GM19239 (cell line): ENCODE data around the gene AP4M1.

Source experiments
- DNase-seq: peaks from one replicate; pipeline ENCODE4 v3.0.0; 2011; ENCODE audit warnings: low spot score; ENCODE audit not compliant: insufficient read length
- FAIRE-seq: peaks from 2 replicates; lab custom pipeline; 2011; peaks lifted over from hg19 to GRCh38; lab: Jason Lieb, UNC

The AP4M1 gene, protein sequence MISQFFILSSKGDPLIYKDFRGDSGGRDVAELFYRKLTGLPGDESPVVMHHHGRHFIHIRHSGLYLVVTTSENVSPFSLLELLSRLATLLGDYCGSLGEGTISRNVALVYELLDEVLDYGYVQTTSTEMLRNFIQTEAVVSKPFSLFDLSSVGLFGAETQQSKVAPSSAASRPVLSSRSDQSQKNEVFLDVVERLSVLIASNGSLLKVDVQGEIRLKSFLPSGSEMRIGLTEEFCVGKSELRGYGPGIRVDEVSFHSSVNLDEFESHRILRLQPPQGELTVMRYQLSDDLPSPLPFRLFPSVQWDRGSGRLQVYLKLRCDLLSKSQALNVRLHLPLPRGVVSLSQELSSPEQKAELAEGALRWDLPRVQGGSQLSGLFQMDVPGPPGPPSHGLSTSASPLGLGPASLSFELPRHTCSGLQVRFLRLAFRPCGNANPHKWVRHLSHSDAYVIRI

DNA sequence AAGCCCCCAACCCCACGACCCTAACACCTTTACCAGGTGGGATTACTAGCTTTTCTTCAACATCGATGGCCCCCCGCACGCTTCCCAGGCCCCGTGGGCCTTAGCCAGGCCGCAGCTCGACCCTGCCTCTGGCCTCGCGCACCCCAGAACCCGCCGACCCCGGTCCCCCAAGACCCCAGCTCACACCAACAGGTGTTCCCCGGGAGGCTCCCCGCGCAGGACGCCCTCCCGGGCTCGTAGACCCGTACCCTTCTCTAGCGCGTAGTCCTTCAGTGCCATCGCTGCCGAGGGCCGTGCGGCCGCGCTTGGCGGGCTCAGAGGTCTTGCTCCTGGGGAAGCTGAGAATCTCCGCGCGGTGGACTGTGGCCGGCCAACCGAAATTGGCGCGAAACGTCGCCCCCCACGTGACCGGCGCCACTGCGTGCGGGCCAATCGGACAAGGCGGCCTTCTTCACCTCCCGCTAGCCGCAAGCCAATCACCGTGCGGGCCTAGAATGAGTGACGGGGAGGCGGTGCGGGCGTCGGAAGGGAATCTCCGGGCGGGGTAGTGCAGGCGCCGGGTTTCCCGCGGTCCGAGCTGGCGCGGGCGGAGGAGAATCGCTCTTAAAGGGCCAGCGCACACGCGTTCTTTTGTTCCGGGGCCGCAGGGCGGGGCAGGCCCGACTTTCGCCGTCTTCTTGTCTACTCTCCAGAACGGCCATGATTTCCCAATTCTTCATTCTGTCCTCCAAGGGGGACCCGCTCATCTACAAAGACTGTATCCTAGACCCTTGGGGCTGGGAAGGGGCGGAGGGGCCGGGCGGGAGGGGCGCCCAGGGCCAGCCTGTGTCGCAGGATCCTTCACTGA is at the start of gene AP4M1, which contains the start of gene MCM7:
Gene AP4M1, plus strand, starts transcription at position 628 of the 847 bp plus-strand sequence. Its CDS starts 72 bp downstream, at position 700.
Gene MCM7, minus strand, starts transcription at position 382 of the 847 bp plus-strand sequence. Its CDS starts 103 bp downstream, at position 279.
- DNase-seq = peak; percentile 94
- FAIRE-seq = peak; percentile 96

DNA sequence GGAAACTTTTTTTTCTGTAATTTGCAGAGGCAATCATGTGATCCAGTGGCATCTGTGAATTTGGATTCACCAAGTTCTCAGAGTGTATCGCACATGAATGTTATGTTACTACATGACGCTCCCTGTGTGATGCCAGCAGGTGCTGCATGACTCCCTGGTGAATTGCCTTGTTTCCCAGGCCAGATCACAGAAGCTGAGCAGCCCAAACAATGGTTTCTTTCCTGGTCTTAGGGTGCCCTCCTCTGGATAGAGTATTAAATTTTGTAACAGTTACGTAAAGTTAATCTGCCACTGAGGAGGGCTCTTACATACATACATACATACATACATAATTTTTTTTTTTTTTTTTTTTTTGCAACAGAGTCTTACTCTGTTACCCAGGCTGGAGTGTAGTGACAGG is 48.2 kb upstream of the AP4M1 start:
- no peak for FAIRE-seq
- DNase-seq = no peak

DNA sequence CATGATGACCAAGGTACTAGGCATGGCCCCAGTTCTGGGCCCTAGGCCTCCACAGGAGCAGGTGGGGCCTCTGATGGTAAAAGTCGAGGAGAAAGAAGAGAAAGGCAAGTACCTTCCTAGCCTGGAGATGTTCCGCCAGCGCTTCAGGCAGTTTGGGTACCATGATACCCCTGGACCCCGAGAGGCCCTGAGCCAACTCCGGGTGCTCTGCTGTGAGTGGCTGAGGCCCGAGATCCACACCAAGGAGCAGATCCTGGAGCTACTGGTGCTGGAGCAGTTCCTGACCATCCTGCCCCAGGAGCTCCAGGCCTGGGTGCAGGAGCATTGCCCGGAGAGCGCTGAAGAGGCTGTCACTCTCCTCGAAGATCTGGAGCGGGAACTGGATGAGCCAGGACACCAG is 44.4 kb upstream of the AP4M1 start:
- FAIRE-seq (no peak), DNase-seq (no peak)

DNA sequence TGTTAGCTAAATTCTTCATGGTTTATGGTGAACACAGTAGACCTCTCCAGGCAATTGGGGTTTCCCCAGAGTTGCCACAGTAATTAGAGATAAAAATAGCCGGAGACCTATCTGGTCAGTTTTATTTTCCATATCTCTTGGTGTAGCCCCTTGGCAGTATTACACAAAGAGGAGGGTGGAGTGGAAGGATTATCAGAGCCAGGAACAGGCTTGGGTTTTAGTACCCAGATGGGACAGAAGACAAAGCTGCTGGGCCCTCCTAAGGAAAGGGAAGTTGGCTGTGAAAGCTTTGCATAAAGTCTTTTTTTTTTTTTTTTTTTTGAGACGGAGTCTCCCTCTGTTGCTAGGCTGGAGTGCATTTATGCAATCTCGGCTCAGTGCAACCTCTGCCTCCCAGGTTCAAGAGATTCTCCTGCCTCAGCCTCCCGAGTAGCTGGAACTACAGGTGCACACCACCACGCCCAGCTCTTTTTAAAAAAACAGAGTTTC is 42.1 kb upstream of the AP4M1 start:
- DNase-seq = no peak
- no peak for FAIRE-seq

DNA sequence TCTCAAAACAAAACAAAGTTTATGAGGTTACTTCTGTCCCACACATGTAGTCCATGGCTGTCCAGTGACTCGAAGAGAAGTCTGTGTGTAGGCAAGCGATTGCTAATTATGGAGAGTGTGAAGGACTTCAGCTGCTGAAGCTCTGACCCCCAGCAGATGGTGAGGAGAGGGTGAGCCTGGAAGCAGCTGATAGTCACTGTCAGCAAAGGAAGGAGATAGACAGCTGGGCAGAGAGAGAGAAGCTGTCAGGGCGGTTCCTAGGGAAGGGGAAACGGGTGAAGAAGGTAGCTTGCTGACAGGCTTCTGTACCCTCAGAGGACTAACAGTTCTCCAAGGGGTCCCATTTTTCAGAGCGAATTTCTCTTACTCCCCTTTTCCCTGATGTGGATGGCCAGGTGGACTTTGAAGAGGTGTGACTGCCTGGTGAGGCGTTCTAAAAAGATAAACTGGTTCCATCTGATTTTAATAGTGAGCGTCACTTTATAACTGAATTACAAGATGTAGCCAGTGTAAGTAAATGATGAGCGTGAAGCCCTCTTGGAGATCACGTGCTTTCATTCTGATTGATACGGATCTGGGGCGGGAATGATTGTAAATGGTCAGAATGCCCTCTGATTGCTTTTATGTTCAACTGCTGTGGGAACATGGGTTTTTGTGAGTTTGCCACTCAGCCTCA is 39.8 kb upstream of the AP4M1 start:
- no peak for DNase-seq
- no peak for FAIRE-seq

DNA sequence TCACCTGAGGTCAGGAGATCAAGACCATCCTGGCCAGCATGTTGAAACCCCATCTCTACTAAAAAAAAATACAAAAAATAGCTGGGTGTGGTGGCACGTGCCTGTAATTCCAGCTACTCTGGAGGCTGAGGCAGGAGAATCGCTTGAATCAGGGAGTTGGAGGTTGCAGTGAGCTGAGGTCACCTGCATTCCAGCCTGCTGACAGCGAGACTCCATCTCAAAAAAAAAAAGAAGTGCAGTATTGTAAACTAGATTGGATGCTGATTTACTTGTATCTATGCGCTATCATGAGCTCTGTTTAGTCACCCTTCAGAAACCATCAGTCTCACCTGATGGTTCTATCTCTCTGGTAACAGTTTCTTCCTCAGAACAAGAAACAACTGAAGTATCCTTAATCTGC is 38.1 kb upstream of the AP4M1 start:
- FAIRE-seq = no peak

DNA sequence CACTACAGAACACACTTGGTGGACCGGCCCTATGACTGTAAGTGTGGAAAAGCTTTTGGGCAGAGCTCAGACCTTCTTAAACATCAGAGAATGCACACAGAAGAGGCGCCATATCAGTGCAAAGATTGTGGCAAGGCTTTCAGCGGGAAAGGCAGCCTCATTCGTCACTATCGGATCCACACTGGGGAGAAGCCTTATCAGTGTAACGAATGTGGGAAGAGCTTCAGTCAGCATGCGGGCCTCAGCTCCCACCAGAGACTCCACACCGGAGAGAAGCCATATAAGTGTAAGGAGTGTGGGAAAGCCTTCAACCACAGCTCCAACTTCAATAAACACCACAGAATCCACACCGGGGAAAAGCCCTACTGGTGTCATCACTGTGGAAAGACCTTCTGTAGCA is 37.3 kb upstream of the AP4M1 start:
- no peak for DNase-seq
- no peak for FAIRE-seq

More for the DNA sequence above, 38.1 kb upstream of the AP4M1 start:
- no peak for DNase-seq

DNA sequence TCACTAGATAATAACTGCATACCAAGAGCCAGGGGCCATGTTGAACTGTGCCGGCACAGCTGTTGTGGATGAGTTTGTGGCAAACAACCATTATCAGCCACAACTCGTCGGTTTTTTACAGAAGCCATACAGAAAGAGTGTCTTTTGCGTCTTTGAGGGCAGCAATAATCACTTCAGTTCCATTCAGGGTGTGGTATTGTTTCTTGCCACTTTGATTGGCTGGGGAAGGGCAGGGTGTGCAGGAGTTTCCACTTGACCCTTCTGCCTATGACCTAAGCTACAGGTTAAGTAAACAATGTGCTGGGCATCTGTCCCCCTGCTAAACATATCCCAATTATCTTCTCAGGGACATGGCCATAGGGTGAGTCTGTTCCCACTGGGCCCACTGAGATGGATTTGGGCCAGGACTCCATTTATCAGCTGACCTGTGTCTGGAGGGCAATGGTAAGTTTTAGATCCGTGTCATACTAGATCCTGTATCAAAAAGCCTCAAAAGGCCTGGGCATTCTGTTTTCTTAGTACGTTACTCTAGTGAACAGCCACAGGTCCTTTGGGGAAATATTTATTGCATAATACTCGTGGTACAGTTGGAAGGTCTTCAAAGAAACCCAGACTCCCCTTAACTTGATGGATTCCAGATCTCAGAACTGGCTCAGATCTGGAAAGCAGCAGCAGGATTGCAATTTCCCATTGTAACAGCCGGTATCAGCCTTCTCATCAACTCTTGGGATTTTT is 35.8 kb upstream of the AP4M1 start:
- FAIRE-seq = no peak
- no peak for DNase-seq

DNA sequence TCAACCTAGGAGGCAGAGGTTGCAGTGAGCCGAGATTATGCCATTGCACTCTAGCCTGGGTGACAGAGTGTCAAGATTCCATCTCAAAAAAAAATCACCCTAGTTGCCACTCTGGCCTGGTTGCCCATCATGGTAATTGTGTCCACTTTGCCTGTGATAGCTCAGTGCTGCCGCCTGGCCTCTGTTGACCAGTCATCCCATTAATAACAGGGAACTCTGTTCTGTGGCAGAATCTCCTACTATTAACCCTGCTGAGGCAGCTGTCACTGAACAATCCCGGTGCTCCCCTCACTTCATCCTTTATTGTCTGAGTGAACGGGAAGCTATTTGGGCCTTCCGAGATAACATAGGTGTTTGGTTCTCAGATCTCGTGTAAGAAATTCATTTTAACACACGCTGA is 34.5 kb upstream of the AP4M1 start:
- FAIRE-seq (no peak), DNase-seq (no peak)

DNA sequence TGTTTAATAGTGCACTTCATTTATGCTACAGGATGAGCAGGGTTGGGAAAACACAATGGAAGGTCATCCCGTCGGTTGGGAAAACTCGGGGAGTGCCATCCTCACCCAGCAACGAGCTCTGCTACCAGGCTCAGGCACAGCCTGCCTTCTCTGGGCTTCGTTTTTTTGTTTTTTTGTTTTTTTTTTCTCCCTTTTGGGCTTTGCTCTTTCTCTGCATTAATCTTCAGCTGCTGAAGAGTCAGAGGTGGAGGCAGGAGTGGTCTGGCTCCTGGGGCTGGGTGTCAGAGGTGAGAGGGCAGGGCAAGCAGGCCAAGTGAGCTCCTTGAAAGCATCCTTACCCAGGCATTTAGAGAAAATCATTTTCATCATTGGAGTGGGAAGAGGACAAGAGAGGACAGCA is 31.5 kb upstream of the AP4M1 start:
- no peak for FAIRE-seq
- no peak for DNase-seq

DNA sequence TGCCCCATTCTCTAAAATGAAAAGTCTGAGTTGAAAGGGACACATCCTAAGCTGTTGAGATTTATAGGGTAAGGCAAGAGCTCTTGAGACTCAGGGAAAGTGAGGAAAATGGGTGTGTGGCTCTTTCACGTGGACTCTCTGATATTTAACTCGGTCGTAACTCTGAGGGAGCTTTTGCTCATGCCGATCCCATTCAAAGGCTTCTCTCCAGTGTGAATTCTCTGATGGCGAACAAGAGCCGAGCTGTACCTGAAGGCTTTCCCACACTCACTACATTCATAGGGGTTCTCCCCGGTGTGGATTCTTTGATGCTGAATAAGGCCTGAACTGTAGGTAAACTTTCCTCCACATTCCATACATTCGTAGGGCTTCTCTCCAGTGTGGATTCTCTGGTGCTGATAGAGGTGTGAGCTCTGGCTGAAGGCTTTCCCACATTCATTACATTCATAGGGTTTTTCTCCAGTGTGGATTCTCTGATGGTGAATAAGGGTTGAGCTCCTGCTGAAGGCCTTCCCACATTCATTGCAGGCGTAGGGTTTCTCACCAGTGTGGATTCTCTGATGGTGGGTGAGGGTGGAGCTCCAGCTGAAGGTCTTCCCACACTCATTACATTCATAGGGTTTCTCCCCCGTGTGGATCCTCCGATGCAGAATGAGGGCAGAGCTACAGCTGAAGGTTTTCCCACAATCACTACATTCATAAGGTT is 30.3 kb upstream of the AP4M1 start:
- FAIRE-seq (no peak), DNase-seq (no peak)

DNA sequence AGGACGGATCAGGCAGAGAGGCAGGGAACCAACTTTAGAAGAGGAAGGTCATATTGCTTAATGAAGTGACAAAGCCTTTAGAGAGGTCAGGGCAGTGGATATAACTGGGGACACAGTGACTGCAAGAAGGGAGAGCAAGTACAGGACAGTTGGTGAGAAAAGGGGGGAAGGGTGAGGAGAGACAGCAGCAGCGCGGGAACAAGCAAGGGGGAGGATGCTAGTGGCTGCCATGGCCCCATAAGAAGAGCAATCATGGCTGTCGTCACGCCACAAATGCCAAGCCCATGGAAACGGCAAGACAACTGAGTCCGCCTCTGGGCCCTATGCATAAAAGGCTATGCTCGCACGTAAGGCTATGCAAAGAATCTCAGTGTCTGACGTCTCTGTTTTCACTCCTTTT is 29.0 kb upstream of the AP4M1 start:
- FAIRE-seq (no peak), DNase-seq (no peak)

DNA sequence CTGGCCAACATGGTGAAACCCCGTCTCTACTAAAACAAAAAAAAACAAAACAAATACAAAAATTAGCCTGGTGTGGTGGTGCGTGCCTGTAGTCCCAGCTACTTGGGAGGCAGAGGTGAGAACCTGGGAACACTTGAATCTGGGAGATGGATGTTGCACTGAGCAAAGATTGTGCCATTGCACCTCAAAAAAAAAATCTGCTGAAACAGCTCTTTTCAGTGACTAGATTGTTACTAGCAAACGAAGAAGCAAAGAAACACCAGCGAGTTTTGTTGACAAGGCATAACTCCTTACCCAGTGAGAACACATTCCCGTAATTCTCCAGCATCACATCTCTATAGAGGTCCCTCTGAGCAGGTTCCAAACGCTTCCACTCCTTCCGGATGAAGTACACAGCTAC is 26.6 kb upstream of the AP4M1 start:
- FAIRE-seq (no peak), DNase-seq (no peak)

DNA sequence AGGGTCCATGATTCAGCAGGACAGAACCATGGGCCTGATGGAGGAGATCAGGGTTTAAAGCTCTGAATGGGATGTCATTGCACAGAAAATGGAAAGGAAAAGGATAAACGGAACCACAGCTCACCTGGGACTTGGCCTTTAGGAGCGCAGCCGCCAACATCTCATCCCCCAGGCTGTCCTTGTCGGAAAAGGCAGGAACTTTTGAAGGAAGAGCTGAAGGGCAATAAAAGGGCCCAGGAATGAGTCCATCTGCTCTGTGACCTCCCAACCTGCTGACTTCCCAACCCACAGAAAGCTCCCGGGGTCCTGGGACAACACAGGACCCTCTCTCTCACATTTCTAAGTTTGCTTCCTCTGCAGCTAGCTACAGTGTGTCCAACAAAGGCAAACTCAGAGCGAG is 26.0 kb upstream of the AP4M1 start:
- DNase-seq = no peak
- no peak for FAIRE-seq

DNA sequence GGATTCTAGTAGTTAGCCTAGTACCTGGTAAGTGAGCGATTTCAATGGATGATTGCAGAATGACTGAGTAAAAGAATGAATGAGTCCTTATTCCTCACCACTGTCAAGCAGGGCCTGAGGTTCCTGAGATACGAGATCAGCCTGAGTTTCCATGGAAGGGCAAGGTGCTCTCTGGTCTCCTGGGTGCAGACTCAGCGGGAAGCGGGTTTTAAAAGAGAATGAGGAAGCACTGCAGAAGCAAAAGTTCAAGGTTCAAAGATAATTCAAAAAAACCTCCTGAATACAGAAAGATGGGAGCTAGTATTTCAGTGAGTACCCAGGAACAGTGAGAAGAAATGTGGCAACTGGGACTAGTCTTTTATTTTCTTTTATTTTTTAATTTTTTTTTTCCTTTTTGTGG is 24.2 kb upstream of the AP4M1 start:
- DNase-seq (no peak), FAIRE-seq (no peak)

DNA sequence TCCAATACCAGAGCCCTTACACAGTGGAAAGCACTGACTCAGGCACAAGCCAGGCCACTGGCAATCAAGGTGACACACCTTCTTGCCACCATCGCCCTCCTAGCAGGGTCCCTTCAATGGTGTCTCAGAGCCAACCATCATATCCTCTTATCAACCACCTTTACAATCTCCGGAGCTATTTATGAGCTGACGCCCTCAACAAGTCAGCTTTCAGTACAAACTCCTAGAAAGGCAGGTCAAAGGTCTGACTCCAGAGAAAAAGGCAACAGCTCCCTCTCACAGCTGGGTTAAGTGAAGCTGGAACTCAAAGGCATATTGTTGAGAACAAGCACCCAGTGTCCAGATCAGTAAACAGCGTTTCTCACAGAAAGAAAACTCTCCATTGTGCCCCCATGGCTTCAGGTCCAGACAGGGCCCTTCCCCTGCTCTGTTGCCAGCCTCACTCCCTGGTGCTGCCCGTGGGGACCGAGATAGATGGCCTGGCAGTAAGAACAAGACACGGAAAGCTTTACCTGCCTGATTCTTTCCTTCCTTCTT is 22.4 kb upstream of the AP4M1 start:
- DNase-seq (no peak), FAIRE-seq (no peak)

DNA sequence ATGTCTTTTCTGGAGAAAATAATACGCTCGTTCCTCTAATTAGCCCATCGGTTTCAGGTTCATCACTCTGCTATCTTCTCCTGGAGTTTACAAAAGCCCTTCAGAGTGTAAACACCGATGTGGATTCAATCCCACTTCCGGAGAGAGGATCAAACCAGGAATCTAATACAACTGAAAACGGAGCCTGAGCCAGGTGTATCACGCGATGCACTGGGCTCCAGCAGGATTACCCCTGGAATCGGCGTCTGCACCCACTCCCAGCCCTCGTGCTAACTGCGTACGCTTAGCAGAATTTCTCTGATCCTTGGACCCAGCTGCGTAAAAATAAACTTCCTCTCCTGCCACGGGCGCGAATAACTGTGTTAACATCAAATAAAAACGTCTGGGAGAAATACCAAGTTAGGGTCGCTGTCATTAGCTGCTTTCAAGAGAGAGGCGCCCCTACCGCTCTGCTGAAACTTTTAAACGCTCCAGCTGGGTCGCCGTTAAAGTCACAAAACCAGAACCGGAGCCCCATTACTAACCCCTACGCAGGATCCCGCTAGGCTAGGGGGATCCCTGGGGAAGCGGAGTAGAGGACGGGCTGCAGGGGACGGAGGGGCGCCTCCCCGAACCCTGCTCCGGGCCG is 20.4 kb upstream of the AP4M1 start:
- DNase-seq (no peak), FAIRE-seq (no peak)

DNA sequence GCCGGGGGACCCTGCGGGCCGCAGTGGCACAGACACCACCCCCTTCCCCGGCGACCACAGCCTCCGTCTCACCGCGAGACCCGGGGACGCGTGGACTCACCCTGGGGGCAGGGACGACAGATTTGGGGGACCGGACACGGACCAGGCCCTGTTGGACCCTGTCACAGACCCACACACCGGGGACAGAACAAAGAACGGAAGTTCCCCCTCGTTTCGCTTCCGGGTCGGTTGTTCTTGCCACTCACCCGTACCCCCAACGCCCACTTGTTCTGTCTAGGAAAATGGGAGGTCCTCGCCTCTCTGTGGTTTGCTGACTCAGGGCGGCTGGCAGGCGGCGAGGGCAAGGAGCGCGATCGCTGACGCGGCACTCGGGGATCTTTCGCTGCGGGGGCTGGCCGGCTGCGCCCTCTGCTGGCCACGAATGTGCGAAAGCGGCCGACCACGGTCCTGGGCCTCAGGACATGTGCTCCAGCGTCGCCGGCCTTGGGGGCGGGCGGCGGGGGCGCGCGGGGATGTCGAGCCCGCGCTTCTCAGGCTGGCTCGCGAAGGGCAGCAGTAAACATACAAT is 19.8 kb upstream of the AP4M1 start, which contains the start of gene ZNF3:
Gene ZNF3, minus strand, starts transcription at position 189 of the 568 bp plus-strand sequence. CDS start 4,366 bp downstream, outside the sequence.
- DNase-seq = peak; percentile 87
- FAIRE-seq = peak; percentile 98
